Activated effector memory CD4-positive, alpha-beta T cell treated with Interleukin-2 at 50 U/mL for 16 hours (primary cell): ENCODE measurements around the gene ITPRIP.

Experiments
- DNase-seq: peaks from one replicate; pipeline ENCODE4 v3.0.0-alpha.2; 2020

ITPRIP gene

DNA sequence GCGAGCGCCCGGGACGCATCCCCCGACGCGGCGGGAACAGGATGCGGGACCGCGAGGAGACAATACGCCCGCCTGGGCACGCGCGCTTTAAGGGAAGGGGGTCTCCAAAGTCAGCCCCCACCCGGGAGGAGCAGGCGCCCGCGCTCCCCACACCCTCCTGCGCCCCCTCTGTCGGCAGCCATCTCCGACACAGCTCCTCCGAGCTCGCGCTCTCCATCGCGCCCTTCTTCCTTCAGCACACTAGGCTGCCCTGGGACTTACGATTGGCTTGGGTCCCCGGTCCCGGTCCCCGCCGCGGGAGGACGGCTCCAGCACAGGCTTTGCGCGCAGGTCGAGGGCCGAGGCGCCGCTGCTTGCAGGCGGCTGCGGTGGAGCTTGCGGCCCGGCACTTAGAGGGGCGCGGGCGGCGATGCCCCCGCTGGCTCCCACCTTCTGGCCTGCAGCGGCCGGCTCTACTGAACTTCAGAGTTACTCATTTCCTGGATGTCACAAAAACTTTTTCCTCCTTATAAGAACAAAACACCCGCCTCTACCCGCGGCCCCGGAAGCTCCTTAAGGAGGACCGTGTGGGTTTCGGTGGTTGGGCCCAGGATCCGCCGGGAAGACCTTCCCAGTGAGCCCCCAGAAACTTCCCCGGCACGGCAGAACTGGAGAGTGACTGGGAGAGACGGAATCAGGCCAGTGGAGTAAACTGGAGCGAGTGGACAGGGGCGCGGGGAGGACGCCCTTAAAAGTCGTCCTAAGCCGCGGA, at the start of gene ITPRIP:
Gene ITPRIP, minus strand, starts transcription at position 481 of the 751 bp plus-strand sequence. CDS start 22,414 bp downstream, outside the sequence.
- peak; percentile 68 for DNase-seq

DNA sequence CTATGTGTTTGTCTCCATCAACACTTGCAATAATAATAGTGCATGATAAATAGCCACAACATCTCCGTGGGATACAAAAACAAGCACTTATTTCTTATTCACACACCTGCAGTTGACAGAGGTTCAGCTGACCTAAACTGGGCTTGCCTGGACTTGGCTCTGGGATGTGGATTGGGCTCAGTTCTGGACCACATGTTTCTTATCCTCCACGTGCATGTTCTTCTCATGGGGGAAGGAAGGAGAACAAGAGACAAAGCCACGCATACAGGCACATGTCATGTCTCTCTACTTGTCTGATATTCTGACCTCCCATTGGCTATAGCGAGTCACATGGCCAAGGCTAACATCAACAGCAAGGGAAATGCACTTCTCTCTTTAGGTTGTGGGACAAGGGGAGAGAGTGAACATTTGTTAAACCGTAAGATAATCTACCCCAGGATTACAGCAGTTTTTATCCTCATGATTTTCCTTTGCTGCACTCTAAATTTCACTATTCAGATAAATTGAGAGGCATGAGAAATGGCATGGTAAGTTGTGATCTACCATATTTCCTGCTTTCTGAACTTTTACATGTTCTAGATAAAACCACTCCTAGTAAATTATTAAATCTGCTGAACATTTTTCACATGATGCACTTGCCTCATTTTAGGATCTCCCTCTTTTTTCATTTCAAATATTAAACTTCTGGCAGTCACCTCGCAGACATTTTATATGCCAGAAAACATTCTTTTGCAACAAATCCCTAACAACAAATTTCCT, 49.0 kb upstream of the ITPRIP start:
- no peak for DNase-seq

- DNase-seq, result no peak
These were observed 42.1 kb upstream of the ITPRIP start for GRCh38 chr10:104380336-104380735.

DNA sequence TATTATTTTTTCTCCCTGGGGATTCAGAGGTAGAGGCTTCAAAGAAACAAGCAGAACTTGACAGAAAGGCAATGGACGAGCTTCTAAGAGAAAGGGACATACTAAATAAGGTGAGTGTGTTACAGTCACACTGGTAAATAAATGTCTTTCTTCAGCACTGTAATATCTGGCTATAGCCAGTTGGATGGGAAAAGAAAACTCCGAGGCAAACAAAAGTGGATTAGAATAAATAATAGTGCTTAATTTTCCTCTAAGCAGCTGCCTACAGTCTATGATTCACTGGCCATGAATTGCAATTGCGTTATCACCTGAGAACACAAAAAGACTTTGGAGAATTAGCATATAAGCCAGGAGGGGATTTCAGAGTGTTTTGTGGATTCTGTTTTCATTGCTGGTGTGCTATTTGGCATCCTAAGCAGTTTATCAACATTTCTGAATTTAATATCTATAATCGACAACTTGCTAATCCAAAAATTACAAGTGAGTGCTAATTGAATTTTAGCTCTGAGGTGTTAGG, 38.6 kb upstream of the ITPRIP start:
- DNase-seq, result no peak

DNA sequence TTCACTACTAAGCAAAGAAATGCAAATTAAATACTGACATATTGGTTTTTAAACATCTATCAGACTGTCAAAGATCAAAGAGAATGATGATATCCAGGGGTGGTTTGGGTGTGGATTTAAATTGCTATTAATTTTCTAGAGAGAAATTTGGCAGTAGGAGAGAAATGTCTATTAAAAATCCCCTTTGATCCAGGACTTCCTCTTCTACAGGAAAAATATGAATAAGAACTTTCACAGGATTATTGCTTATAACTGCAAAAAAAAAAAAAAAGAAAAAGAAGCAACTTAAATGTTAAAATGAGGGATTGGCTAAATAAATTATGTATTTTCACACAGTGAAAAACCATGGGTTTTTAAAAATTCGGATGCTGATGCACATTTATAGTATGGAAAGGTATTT, 36.3 kb upstream of the ITPRIP start:
- DNase-seq, result no peak

DNA sequence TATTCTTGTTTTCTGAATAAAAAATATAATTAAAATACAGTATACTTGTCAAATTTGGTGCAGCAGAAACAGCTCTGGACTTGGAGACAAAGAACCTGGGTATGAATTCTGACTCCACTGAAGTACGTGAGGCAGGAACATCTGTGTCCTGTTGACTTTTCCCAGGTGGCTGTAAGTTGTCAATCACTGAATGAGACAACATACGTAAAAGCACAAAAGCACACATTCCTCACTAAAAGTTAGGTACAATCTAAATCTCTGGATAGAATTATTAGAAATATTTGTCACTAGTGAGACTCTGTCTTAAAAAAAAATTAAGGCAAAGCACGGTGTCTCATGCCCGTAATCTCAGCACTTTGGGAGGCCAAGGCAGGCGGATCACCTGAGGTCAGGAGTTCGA, 33.5 kb upstream of the ITPRIP start:
- DNase-seq, result no peak

GRCh38 chr10:104368381-104368780, 30.1 kb upstream of the ITPRIP start:
- DNase-seq, result no peak

DNA sequence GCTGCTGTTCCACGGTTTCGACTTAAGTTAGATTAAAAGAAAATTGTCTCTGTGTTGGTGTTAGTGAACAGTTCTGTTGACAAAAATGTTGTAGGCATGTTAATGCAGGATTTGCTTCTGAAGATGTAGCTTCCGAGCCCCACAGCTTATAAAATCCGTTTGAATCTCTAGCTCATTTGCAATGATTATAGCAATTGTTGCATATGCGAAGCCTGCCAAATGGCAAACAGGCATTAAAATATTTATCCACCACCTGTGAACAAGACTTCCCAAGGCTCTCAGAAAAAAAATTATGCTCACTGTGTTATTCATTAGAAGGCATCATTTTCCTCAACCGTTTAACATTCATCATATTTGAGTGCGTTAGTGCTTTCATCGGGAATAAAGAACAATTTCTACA, 29.6 kb upstream of the ITPRIP start:
- DNase-seq, result no peak

DNA sequence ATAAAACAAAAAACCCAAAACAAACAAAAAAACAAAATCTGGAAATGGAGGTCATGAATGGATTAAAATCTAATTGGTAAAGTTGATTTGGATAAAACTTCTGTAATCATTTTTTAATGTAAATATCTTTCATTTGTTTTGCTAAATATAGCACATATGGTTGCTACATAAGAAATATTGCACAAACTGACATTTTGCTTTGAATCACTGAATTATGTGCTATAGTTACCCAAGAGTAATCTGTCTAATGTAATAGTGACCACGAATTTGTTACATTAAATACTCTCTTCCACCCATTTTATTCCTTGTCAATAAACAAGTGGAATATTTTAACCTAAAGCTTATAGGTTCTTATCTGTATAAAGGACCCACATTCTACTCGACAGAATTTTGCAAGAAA, 21.5 kb upstream of the ITPRIP start:
- no peak for DNase-seq

DNA sequence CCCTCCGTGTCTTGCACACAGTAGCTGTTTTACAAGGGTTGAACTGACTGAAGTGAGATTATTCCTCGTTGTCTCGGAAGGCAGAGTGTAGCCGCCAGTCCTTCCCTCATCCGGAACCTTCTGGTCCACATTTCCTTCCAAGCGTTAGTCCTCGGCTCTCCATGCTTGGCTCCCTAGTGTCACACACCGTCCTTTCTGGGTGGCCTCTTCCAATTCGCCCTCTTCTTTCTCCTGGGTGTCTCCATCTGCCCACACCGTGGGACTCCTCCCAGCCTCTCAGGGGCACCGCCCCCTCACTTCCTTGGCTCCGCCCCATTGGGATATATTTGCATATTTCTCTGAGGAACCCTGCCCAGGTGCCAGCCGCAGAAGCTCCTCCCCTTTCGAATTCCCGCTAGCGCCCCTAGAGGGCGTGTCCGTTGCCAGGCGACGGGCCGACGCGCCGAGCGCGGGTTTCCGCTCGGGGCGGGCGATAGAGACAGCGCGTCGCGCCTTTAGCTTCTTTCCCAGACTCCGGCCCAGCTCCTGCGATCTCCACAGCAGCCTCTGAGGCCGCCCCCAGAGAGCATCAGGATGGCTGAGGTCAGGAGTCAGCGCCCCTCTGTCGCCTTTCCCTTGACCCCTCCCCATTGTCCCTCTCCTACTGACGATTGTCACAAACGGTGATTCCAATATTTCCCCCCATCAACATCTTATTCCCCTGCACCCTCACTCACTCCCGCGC, 15.2 kb upstream of the ITPRIP start, which contains the start of gene CFAP58:
Gene CFAP58, plus strand, starts transcription at position 509 of the 724 bp plus-strand sequence. Its CDS starts 65 bp downstream, at position 574.
- DNase-seq, result peak; percentile 90

- DNase-seq, result no peak
These were observed 13.7 kb upstream of the ITPRIP start for GRCh38 chr10:104351919-104352318.

DNA sequence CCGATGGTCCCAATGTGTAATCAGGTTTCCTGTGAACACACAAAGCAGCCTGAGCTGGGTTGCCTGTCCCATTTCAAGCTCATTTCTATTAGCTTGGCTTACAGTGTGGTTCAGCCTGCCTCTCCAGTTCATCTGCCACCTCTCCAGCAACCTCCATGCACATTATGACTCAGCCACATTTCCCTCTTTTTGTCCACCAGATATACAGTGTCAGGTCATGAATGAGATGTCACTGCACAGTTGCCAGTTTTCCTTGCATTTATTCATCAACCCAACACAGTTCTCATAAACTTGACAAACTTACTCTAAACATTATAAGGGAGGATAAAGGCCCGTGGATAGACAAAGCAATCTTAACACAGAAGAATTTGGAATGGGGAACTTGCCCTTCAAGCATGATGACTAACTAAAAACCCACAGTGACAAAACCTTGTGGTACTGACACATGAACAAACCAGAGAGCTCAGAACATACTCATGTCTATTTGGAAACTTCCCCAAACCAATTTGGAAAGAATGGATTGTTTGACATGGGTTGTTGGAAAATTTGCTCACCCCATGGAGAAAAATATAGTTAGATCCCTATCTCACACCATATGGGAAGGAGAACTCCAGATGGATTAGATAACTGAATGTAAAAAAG, 12.9 kb upstream of the ITPRIP start:
- no peak for DNase-seq

DNA sequence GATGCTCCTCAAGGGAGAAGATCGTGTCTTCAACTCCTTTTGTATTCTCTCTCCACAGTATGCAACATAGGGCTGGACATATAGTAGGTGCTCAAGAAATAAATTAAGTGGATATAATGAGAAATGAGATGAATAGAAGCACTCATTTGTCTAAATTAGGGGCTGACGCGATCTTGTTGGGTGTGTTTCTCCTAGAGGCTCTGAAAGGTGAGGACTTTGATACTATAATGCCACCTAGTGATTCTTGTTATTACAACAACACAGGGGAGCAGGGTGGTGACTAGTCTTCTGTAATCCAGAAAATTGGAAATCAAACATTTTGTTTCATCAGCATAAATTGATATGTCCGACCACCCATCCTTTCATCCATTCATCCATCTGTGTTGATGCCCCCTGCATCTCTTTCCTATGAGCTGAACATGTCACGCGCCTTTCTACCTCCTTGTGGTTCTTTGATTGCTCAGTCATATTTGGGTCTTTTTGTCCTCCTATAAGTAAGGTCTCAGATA, 11.9 kb upstream of the ITPRIP start:
- DNase-seq, result no peak

DNA sequence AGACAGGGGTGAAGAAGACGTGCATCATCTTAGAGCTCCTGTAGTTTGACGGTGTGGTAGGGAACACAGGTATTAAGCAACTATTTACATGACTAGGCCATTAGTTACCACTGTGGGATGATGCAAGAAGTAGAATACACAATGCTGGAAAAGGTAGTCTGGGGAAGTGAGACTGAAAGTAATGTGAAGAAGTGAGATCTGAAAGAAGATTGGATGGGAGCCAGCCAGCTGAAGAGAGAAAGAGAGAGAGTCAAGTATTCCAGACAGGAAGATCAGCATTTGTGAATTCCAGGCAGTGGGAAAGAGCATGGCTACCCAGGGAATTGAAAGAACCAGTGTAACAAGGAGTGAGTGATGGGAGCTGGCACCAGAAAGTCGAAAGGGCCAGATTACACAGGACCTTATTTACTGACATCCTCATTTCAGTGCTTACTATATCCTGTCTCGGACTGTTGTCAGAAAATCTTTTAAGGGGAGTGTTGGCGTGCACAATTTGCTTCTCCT, 11.4 kb upstream of the ITPRIP start:
- no peak for DNase-seq

- no peak for DNase-seq
These were observed 10.3 kb upstream of the ITPRIP start for GRCh38 chr10:104348601-104349000.

DNA sequence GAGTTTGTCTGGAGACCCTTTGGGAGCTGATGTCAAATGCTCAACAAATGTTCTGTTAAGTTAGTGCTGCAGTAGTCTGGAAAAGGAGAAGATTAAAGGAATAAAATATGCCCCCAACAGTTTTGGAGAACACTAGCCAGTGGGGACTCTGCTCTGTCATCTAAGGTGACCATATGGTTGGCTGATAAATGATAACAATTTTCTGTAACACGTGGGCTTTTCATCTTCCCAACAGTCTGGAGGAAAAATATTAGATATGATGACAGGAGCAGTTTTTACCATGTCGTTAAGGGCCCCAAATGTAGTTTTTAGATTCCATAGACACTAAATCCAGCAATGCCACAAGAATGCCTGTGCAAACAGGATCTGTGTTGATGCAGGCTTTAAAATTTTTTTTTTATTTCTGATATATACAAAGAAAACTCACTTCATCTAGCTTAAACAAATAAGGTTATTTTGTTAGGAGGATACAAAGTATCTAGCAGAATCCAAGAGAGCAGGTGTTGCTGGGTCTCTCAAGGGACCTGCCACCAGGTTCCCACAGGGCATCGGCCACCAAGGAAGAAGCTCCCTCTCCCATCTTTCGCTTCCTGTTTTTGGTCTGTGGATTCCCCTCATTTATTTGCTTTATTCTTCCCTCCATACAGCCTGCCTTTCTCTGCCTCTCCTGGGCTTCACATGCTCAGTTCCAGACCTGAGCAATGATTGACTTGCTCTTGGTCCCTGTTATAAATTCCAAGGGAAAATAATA, 9.2 kb upstream of the ITPRIP start:
- no peak for DNase-seq

GRCh38 chr10:104345941-104346340, 7.7 kb upstream of the ITPRIP start:
- no peak for DNase-seq

DNA sequence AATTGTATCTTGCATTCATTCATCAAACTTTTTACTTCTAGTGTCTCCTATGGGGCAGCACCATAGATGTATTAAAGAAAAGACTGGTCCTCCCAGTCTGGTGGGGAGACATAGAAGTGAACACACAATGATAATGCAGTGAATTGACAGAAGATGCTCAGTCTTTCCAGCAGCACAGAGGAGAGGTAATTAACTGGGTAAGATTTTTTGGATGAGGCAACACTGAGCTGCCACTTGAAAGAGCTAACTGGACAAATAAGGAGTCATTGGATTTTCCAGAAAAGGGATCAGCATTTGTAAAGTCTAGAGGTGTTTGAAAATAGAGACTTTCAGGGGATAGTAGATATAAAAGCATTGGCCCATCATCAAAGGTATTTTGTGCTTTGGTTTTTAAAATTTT, 7.2 kb upstream of the ITPRIP start:
- DNase-seq, result no peak

DNA sequence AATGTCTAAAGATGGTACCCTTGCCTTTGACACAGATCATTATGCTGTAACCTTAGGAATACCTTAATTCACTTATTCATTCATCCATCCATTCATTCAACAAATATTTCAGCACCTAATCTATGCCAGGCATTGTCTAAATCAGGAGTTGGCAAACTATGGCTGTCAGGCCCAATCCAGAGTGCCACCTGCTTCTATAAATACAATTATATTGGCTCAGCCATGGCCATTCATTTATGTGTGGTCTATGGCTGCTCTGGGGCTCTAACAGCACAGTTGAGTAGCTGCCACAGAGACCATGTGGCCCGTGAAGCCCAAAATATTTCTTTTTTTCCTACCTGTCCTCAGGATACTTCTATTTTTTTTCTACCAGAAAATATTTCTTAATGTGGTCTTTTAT, 6.0 kb upstream of the ITPRIP start:
- DNase-seq, result no peak

DNA sequence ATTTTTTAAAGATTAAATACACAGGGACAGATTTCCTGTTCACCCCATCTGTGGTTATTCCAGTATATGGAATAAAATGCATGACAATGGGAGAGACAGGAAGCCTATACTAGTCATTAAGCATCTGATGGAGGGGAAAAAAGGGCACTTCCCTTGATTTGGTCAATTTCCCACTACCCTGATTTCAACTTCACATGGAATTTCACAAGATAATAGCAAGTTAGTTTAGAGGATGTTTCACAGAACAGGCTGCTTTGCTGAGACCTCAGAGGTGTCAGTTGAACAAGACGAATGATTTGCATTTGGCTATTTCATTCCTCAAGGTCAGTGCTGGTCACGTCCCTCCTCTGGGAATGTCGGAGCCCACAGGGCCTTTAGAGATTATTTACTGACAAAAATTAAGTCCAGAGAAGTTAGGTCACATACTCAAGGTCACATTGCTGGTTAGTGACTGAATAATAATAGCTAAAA, 4.7 kb upstream of the ITPRIP start:
- DNase-seq, result no peak

DNA sequence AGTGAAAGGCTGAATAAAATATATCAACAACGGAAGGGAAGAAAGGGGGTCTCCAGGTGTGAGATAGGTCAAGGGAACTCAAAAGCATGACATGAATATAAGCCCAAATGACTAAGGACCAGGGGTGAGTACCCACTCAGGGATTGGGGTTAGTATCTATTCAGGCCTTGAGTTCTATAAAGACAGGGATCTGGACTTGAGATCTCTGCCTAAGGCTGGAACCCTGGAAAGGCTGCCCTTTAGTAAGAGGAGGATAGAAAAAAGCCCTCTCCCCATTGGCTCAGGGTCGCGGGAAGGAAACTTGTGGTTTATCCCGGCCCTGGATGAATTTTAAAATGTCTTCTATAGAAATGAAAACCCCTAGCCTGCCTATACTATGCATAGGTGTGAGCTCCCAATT, 2.4 kb upstream of the ITPRIP start:
- no peak for DNase-seq

DNA sequence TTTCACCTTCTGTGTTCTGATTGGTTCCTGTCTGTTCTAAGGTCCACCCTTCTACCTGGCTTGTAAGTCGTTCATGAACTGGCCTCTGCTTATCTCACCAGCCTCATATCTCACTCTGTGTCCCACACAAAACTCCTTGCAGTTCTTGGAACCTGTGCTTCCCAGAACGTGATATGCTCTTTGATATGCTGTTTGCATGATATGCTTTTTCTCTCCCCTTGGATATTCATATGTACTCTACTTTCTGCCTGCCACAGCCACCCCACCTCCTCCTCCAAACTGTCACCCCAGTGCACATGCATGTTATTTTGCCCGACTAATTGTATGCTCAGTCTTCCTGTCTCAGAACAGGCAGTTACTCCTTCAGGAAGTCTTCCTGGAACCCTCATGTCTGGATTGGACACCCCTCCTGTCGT, 1.9 kb upstream of the ITPRIP start:
- no peak for DNase-seq
